22Rv1 (cell line): Measurements from ENCODE around the gene RNF44.

ENCODE experiments used
- CTCF ChIP-seq: fragments of 450-650 bp; IDR thresholded peaks from 2 replicates; pipeline ENCODE4 v1.5.1; 2017; ENCODE audit warnings: mild to moderate bottlenecking
- ZFX ChIP-seq: fragments of 450-650 bp; IDR thresholded peaks from 2 replicates; pipeline ENCODE4 v1.6.1; 2017; ENCODE audit warnings: antibody characterized with exemption, borderline replicate concordance

GRCh38 chr5:176560364-176560763 lies 23.2 kb upstream of the RNF44 start:
- TF ChIP-seq CTCF = no peak
- no peak for TF ChIP-seq ZFX
